ENCODE data around the gene FRMD1.

DNA sequence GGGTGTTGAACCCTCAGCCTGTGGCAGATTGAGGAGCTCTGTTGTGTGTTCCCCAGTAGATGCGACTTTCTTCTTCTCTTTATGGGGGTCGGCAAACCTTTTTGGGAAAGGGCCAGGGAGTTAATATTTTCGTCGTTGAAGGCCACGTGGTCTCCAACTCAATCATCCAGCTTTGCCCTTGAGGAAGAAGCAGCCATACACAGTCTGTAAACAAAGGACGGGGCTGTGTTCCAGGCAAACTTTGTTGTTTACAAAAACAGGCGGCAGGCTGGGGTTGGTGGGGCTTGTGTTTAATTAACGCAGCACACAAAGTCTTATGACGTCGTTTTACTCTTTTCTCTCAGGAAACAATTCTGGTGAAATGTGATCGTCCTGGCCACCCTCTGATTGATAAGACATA lies 61.4 kb downstream of the FRMD1 start:
- TF ChIP-seq, protein P1, sequence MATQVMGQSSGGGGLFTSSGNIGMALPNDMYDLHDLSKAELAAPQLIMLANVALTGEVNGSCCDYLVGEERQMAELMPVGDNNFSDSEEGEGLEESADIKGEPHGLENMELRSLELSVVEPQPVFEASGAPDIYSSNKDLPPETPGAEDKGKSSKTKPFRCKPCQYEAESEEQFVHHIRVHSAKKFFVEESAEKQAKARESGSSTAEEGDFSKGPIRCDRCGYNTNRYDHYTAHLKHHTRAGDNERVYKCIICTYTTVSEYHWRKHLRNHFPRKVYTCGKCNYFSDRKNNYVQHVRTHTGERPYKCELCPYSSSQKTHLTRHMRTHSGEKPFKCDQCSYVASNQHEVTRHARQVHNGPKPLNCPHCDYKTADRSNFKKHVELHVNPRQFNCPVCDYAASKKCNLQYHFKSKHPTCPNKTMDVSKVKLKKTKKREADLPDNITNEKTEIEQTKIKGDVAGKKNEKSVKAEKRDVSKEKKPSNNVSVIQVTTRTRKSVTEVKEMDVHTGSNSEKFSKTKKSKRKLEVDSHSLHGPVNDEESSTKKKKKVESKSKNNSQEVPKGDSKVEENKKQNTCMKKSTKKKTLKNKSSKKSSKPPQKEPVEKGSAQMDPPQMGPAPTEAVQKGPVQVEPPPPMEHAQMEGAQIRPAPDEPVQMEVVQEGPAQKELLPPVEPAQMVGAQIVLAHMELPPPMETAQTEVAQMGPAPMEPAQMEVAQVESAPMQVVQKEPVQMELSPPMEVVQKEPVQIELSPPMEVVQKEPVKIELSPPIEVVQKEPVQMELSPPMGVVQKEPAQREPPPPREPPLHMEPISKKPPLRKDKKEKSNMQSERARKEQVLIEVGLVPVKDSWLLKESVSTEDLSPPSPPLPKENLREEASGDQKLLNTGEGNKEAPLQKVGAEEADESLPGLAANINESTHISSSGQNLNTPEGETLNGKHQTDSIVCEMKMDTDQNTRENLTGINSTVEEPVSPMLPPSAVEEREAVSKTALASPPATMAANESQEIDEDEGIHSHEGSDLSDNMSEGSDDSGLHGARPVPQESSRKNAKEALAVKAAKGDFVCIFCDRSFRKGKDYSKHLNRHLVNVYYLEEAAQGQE (IDR thresholded peaks at IDR 0.05; ENCODE audit: low read depth): no peak
- TF ChIP-seq EP300 (IDR thresholded peaks at IDR 0.05; ENCODE audit: borderline replicate concordance): no peak
- TF ChIP-seq FOXM1 (IDR thresholded peaks at IDR 0.05; ENCODE audit: borderline replicate concordance, low read depth): no peak
- TF ChIP-seq, protein P2, sequence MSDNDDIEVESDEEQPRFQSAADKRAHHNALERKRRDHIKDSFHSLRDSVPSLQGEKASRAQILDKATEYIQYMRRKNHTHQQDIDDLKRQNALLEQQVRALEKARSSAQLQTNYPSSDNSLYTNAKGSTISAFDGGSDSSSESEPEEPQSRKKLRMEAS (IDR thresholded peaks at IDR 0.05): no peak
- no peak for TF ChIP-seq TAF1 (IDR thresholded peaks at IDR 0.05; ENCODE audit: low read depth)
- TF ChIP-seq TCF12 (IDR thresholded peaks at IDR 0.05; ENCODE audit: low read depth): no peak
- TF ChIP-seq RAD21 (IDR thresholded peaks at IDR 0.05; ENCODE audit: low read depth): no peak
- no peak for TF ChIP-seq CREB1 (IDR thresholded peaks at IDR 0.05; ENCODE audit: low read depth)
- TF ChIP-seq YY1 (IDR thresholded peaks at IDR 0.05; ENCODE audit: low read depth): no peak
- TF ChIP-seq CEBPB (IDR thresholded peaks at IDR 0.05): no peak

Measured in Ishikawa (cell line).